ENCODE data around the gene LCN1. TPM values are rescaled to one million over a fixed set of nuclear protein-coding genes. Genes with fewer than 3 reads are reported as not detected.
"Not testable (repeated sequence)": the region's sequence is repeated elsewhere in the genome, so short reads cannot be mapped to it uniquely, and the experiment has no call there.

LCN1 gene
- total RNA-seq, 1 experiment from 2014 or later = not detected

DNA sequence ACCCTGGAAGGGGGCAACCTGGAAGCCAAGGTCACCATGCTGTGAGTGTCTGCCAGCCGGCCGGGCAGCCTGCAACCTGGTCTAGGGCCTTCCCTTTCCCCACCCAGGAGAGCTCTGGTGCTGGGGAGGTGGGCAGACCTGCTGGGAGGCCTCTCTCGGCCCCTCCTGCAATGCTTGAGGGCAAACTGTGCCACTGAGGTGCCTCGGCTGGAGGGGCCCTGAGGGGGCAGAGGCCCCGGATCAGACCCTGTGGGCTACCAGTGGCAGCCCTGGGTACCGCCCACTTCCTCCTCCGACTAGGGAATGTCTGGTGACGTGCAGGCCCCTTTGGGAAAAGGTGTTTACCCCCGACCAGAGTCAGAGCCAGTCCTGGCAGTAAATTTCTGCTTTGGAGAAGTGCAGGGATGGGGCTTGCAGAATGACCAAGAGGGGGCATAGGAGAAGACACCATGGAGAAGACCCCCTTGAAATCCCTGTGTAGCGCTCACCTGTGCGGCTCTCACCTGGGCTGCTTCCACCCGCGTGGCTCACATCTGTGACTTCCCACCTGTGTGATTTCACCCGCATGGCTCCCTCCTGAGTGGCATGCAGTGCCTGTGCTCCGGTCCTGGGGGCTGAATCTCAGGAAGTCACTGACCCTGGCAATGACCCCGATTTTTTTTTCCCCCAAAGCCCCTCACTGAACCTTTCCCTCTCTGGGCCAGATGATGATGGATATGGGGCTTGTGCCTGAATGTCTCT lies 1.1 kb downstream of the LCN1 start:
- DNase-seq (ENCODE audit: low read depth) = no peak

DNA sequence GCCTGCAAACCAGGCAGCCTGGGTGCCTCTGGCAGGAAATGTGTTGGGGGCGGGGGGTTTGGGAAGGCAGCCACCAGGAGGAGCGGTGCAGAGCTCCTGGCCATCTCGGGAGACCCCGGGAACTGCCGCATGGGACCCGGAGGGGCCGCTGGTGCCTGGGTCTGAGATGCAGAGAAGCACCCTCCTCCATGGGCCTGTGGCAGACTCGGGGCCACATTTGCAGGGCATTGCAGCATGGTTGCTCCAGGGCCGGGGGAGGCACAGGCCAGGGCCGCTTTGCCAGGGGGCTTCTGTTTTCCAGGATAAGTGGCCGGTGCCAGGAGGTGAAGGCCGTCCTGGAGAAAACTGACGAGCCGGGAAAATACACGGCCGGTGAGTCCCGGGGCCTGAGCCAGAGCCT lies 1.7 kb downstream of the LCN1 start:
- no peak for DNase-seq (ENCODE audit: low read depth)

DNA sequence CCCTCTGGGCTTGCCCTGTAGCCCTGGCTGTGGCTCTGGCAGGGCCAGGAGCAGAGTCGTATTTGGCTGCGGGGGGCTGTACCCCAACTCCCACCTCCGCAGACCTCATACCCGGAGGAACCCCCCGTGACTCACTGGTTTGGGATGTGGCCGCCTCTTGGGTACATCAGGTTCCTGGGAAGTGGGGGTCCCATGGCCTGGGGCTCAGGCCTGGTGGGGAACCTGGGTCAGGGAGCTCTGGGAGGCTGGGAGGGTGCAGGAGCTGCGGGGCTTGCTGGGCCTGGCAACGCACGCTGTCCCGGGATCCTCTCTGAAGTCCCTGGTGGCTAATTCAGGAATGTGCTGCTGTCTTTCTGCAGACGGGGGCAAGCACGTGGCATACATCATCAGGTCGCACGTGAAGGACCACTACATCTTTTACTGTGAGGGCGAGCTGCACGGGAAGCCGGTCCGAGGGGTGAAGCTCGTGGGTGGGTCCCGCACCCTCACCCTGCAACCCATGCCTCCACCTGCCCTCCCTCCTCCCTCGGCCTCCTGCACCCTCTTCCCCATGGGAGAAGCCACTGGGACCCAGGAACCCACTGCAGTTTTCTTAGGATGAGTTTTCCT lies 2.4 kb downstream of the LCN1 start:
- no peak for DNase-seq (ENCODE audit: low read depth)

DNA sequence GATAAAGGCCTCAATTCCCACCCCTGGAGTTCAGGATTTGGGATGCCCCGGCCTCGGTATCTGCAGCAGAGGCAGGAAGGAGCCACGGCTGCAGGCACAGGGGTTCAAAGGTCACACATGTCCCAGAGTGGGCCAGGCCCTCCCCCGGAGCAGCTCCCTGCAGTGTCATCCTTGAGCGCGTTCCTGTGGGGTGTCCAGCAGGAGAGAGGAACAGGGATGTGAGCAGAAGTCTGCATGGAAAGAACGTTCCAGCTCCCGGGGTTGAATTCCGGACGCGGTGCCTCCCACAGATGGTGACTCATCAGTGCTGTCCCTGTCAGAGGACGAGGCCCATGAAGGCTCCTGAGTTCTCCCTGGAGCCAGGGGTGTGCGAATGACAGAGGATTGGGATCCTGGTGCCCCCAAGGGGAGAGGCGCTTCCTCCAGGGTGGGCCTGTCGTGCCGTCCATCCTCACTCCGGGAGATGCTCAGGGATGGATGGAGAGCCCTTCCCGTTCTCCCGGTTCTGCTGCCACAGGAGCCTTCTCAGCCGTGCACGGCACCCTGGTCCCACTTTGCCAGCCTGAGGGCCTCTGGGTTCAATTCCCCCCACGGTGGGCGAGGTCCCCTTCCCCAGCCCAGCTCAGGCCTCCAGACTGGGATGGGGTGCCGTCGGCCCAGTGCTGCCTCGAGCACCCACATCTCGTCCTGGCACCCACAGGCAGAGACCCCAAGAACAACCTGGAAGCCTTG lies 3.1 kb downstream of the LCN1 start:
- DNase-seq (ENCODE audit: low read depth) = peak; percentile 61

DNA sequence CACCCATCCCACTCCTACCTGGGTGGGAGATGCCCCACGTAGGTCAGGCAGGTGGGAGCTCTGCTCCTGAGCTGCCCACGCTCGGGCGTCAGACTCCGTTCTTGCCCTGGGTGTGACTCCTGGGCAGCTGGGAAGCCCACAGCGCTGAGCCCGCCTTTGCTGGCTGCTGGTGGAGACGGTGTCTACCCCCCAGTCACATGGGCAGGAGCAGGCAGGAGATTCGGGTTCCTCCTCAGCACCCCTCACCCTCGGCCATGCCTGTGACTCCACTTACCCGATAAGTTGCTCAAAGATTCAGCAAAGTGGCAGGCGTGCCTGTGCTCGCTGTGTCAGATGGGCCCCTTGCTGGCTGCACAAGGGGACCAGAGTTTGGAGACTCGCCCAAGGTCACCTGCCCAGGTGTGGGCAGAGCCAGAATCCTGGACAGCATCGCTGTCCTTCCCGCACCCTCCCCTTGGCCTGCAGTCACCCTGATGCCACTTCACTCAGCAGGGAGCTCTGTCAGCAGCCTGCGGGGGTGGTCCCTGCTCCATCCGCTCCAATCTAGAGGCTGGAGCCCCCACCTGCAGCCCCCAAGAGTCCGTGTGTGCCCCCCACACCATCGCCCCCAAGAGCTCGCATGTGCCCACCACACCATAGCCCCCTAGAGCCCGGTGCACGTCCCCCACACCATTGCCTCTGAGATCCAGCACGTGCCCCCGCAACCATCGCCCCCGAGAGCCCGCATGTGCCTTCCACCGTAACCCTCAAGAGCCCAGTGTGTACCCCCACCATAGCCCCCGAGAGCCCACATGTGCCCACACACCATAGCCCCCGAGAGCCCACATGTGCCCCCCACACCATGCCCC lies 4.2 kb downstream of the LCN1 start:
- no peak for DNase-seq (ENCODE audit: low read depth)

DNA sequence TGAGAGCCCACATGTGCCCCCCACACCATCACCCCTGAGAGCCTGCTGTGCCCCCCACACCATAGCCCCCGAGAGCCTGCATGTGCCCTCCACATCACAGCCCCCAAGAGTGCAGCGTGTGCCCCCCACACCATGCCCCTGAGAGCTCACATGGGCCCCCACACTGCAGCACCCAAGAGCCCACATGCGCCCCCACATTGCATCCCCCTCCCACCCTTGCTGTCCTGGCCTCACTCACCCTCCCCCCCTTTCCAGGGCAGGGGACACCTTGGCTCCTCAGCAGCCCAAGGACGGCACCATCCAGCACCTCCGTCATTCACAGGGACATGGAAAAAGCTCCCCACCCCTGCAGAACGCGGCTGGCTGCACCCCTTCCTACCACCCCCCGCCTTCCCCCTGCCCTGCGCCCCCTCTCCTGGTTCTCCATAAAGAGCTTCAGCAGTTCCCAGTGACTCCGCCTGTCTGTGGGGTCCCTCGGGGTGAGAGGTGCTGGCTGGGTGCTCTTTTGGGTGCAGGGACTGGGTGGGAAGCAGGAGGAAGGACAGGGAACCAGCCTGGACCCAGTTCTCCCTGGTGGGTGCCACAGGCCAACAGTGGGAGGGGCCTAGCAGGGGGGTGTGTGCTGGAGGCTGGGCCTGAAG lies 5.0 kb downstream of the LCN1 start:
- no peak for DNase-seq (ENCODE audit: low read depth)

DNA sequence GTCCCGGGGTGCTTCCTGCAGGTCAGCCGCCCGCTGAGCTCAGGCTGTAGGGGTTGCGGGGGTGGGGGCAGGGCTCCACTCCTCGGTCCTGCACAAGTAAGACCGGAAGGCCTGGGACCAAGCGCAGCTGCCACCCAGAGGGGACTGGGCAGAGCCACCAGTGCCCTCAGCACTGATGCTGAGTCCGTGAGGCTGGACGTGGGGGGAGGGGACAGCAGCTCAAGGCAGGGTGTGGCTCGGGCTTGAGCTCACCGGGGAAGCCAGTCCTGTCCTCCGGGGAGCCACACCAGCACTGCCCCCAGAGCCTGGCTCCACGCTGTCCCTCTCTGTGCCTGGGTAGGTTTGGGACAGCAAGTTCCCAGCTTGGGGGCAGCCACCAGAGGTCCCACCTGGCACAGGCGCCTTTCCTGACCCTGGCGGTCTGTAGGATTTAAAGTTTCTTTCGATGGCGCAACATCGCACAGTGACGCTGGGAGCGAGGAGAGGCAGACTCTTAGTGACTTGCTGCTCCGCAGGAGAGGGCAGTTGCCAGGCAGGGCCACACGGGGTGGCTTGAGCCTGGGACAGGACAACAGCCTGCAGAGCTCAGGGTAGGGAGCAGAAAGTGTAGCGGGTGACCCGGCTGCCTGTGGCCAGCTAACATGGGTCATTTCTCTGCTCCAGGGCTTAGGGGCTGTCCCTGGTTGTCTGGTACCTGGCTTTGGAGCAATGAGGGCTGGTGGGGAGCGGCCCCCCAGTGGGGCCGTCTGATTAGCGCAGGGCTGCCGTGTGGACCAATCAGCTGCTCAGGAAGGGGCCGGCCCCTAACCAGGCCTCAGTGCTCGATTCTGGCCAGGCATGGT lies 5.7 kb downstream of the LCN1 start:
- DNase-seq (ENCODE audit: low read depth) = no peak

DNA sequence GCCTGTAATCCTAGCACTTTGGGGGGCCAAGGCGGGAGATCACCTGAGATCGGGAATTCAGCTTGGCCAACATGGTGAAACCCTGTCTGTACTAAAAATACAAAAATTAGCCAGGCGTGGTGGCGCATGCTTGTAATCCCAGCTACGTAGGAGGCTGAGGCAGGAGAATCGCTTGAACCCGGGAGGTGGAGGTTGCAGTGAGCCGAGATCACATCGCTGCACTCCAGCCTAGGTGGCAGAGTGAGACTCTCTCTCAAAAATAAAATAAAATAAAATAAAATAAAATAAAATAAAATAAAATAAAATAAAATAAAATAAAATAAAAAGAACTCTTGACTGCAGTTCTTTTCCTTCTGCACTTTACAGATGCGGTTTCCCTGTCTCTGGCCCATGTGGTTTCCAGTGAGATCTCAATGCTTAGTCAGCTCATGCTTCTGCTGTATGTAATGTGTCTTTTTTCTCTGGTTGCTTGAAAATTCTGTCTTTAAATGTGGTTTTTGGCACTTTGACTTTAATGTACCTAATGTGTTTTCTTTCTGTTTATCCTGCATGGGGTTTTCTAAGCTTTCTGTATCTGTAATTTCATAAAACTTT lies 7.7 kb downstream of the LCN1 start:
- not testable (repeated sequence) for DNase-seq (ENCODE audit: low read depth)

DNA sequence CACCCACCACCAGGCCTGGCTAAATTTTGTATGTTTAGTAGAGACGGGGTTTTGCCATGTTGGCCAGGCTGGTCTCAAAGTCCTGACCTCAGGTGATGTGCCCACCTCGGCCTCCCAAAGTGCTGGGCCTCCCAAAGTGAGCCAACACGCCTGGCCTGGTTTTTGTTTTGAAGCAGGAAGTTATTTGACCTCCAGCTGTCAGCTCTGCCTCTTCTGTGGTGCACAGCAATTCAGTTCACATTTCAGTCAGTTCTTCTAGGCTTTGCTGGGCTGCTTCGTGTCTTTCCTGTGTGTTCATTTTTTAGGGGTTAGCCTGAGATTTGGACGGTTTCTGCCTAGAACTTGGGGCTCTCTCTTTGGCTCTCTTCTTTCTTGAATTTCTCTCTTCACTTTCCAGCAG lies 8.9 kb downstream of the LCN1 start:
- no peak for DNase-seq (ENCODE audit: low read depth)

DNA sequence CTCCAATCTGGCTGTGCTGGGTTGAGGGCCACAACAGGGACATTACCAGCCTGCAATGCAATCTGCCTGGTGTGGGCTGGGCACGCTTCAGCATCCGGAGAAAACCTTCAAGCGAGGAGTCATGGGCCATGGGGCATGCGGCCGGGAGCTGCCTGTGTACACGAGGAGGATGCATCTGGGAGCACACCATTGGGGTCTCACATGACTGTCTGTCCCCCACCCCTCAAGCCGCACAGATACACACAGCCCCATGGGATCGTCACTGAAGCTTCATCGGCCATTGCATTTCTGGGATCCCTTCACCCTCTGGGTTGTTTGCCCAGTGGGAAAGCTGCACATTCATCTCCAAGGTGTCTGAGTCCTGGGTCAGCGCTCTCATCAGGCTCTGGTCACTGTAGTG lies 9.9 kb downstream of the LCN1 start:
- DNase-seq (ENCODE audit: low read depth) = no peak

DNA sequence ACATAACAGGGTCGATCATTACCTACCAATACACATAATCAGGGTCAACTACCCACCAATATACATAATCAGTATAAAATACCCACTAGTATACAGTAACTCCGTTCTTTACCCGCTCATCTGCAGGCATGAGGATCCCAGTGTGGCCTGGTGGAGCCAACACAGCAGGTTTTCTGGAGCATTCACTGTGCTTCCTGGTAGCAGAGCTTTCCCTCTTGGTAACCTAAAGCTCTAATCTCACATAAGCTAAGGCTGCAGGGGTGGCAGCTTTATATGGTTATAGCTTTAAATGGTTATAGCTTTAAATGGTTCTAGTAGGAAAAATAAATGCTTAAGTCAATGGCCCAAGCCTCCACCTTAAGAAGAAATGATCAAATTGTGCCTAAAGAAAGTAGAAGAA lies 11.9 kb downstream of the LCN1 start:
- no peak for DNase-seq (ENCODE audit: low read depth)

DNA sequence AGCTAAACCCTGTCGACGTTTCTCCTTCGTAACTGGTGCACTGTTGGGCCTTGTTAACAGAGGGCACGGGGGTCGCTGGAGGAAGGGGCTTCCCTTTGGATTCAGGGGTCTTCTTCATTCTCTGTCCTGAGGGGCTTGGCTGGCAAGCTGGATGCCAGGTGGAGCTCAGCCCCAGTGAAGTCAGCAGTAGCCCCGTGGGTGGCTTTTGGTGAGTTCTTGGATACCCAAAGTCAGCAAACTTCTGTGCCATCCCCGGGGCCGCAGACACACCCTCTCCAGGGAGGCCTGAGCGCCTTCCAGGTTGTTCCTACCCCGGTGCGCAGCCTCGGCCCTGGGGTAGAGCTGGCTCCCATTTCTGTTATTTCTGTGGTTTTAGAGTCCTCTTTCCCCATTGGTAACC lies 12.4 kb downstream of the LCN1 start:
- no peak for DNase-seq (ENCODE audit: low read depth)

DNA sequence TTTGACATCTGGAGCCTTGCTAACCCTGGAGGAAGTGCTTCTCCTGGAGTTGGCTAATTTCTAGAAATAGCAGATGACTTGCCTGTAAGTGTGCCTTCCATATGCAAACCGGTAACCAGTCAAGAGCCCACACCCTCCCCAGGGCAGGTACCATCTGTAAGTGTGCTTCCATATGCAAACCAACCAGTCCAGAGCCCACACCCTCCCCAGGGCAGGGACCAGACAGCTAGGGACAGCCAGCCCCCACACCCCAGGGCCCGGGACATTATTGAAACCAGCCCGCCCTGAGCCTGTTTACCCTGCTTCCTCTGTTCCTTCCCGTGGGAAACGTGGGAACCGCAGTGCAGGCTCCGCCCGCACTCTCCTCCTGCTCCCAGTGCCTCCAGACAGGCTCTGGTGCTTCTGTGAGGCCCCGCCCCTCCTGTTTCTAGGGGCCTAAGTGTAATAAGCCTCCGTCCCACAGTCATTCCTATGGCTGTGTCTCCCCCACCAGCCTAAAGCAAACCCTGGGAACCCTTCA lies 13.0 kb downstream of the LCN1 start:
- DNase-seq (ENCODE audit: low read depth) = not testable (repeated sequence)

DNA sequence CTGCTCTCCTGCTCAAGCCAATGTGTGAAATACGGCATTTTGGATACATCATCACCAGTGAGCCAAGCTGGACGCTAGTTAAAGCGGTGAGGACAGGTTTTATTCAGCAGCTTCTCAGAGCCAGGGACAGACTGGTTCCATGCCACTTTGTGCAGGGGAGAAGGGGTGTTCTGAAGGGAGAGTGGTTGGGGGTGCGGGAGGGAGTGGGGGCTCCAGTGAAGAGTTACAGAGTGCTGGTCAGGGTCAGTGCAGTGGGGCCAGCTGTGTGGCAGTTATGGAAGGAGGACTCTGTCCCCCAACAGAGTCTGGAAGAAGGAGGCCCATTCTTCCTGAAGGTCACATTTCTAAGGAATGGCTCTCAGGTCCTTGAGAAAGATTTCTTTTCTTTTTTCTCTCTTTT lies 13.6 kb downstream of the LCN1 start:
- DNase-seq (ENCODE audit: low read depth) = not testable (repeated sequence)

DNA sequence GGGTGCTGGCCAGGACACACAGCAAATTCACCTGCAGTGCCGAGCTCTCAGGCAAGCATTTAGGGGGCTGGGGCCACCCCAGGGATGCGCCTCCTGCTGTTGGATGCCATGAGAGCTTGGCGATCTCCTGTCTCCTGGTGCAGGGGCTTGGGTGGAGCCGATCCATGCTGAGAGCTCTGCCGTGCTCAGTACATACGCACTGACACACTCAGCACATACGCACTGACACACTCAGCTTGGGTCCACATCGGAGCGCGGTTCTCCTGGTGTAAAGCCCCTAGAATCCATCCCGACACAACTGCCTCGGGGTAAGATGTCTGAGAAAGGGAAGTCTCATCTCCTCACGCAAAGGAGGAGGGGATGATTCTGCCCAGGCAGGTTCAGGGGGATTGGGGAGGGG lies 14.4 kb downstream of the LCN1 start:
- DNase-seq (ENCODE audit: low read depth) = not testable (repeated sequence)

DNA sequence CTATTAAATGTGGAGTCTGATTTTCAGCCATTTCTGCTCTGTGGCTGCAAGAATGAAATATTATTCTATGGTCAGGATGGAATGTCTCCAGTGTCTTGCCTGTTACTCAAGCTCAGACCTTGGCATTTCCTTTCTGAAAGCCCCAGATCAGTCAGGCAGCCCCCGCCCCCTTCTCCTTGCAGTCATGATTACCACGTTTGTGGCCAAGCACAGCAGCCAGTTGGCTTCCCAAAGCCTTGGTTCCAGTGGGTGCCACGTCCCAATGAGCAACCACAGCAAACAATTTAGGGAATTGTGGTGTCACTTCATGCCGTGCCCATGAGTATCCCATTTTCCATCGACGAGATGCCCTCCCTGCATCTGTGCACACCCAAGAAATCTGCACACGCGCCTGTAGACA lies 15.0 kb downstream of the LCN1 start:
- peak; percentile 24 for DNase-seq (ENCODE audit: low read depth)

DNA sequence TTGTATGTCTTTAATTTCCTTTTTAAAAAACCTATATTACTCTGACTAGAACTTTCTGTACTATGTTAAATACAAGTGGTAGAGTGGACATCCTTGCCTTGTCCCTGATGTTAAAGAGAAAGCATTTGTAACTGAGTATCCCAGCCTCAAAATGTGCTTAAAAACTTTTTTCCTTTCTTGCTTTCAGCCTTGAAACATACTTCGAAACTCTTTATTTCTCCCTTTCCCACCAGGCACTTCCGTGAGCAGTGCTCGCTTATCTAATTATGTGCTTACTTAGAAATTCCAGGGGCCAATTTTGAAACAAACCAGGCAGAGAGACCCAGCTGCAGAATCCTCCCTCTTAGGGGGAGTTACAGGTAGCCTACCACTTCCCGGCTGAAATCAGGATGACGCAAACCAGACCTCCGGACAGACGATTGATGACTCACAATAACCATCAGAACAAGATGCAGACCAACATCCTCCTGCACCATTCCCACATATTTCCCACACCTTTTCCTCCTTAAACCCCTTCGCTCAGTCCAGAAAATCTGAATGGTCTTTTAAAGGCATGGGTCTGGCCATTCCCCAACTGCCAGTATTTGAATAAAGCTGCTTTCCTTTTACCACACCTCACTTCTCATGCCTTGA lies 22.1 kb downstream of the LCN1 start:
- not testable (repeated sequence) for DNase-seq (ENCODE audit: low read depth)

DNA sequence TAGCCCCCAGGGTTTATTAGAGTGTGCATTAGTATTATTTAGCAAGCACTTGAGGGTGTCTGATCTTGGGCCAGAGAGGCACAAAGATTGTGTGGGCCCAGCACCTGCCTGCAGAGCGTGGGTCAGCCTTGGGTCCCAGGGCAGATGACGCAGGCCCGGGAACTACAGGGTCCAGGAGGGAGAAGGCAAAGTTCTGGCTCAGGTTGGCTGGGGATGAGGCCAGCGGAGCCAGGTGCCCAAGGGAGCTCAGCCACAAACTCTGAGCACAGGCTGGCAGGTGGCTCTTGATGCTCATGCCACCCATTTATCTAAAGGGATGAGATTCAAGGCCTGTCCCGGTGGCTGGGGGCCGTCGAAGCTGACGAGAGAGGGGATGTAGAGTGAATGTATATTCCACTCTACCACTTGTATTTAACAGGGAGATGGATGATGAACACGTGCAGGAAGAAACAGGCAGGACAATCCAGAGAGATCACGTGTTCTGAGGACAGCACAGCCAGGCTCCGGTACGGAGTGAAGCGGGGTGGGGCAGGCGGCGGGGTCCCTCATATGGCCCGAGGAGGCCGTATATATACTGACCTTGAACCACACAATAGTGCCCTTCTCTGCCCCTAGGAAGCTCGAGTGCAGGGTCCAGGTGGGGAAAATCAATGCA lies 23.9 kb downstream of the LCN1 start:
- no peak for DNase-seq (ENCODE audit: low read depth)

DNA sequence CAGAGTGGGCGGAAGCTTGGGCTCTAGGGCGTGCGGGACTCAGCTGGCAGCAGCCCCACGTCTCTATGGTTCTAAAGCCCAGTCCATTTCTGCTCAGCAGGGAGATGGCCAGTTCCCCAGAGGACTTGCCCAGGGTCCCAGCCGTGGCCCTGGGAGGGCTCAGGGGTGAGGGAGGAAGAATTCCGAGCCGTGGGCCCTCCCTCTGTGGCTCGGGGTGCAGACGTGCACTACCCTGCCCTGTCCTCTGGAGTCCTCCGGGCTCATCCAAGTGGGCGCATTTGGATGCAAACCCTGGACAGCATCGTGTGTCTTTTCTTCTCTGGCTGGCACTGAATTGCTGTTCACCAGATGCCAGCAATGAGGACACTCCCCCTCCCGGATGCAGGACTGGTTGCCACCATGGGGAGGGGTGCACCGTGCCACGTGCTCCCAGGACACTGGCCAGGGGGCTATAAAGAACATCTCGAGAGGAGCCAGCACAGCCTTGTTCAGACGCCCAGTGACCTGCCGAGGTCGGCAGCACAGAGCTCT lies 24.5 kb downstream of the LCN1 start, which contains the start of gene OBP2A:
Gene OBP2A, plus strand, starts transcription at position 481 of the 531 bp plus-strand sequence. CDS start 55 bp downstream, outside the sequence.
- not testable (repeated sequence) for DNase-seq (ENCODE audit: low read depth)
